A673 (cell line): ENCODE data around the gene GPR15LG. TPM values are rescaled to one million over a fixed set of nuclear protein-coding genes. Genes with fewer than 3 reads are reported as not detected.

ENCODE experiments used
- BruUV-seq: library from RNA; stranded (reverse); fragments of 400-500 nt; replicated peaks from 2 replicates; lab custom pipeline; 2021; lab: Mats Ljungman, UMichigan
- CTCF ChIA-PET: fragments of 300-600 bp; sonication (Branson Sonifier 250); formaldehyde crosslinking; loops from one replicate; lab custom pipeline; 2022; ENCODE audit warnings: antibody characterized with exemption; lab: Charles Lee
- POLR2A ChIA-PET: fragments of 300-600 bp; sonication (Branson Sonifier 250); formaldehyde crosslinking; loops from one replicate; lab custom pipeline; 2022; ENCODE audit warnings: antibody characterized with exemption; ENCODE audit not compliant: low non-redundant PET; lab: Charles Lee
- DNase-seq: peaks from one replicate; pipeline ENCODE4 v3.0.0-alpha.2; 2015; ENCODE audit warnings: low spot score
- H3K27ac ChIP-seq: fragments of 200-600 bp; sonication (generic); 2 replicates; pipeline ENCODE4 v1.5.1; 2016; ENCODE audit warnings: mixed run types, low read depth, mild to moderate bottlenecking, mixed read lengths, antibody characterized with exemption, low read length; ENCODE audit not compliant: poor library complexity, severe bottlenecking
- H3K27me3 ChIP-seq: fragments of 200-600 bp; sonication (generic); replicated peaks from 2 replicates; pipeline ENCODE4 v1.6.1; 2017; ENCODE audit warnings: mixed run types, low read depth, mild to moderate bottlenecking, mixed read lengths, antibody characterized with exemption, low read length; ENCODE audit not compliant: insufficient read depth, poor library complexity
- H3K36me3 ChIP-seq: fragments of 200-600 bp; sonication (generic); 2 replicates; pipeline ENCODE4 v1.6.1; 2016; ENCODE audit warnings: mixed run types, mild to moderate bottlenecking, mixed read lengths, antibody characterized with exemption, low read length; ENCODE audit not compliant: insufficient read depth, poor library complexity, severe bottlenecking
- H3K4me1 ChIP-seq: fragments of 200-600 bp; sonication (generic); 2 replicates; pipeline ENCODE4 v1.6.1; 2017; ENCODE audit warnings: mixed run types, mild to moderate bottlenecking, mixed read lengths, antibody characterized with exemption, low read length; ENCODE audit not compliant: insufficient read depth, poor library complexity, severe bottlenecking
- H3K4me3 ChIP-seq: fragments of 200-600 bp; sonication (generic); 2 replicates; pipeline ENCODE4 v1.5.1; 2016; ENCODE audit warnings: low read depth, mixed run types, mild to moderate bottlenecking, mixed read lengths, low read length; ENCODE audit not compliant: poor library complexity, severe bottlenecking
- H3K9me3 ChIP-seq: fragments of 200-600 bp; sonication (generic); 2 replicates; pipeline ENCODE4 v1.6.1; 2016; ENCODE audit warnings: mixed run types, low read depth, mild to moderate bottlenecking, mixed read lengths, antibody characterized with exemption, low read length; ENCODE audit not compliant: poor library complexity, severe bottlenecking
- CTCF ChIP-seq: fragments of 300-800, 200-600 bp; sonication (generic); conservative IDR thresholded peaks from 2 replicates; pipeline ENCODE4 v1.5.1; 2017; ENCODE audit warnings: low read depth, mild to moderate bottlenecking, antibody characterized with exemption, low read length, moderate library complexity, mixed read lengths
- EZH2 ChIP-seq: fragments of 200-600 bp; sonication (generic); IDR thresholded peaks from 2 replicates; pipeline ENCODE4 v1.6.1; 2017; ENCODE audit warnings: borderline replicate concordance, low read depth, mild to moderate bottlenecking, mixed read lengths, antibody characterized with exemption, low read length; ENCODE audit not compliant: poor library complexity, severe bottlenecking
- intact Hi-C: fragments of 100-400 bp; cut with micrococcal nuclease; formaldehyde crosslinking; loops from one replicate; pipeline ENCODE4 v1.10.0; 2022; ENCODE audit not compliant: unreplicated experiment
- total RNA-seq: library from RNA; stranded (reverse); gene quantifications from 2 replicates; pipeline ENCODE4 v1.2.3, GENCODE V29; 2021

Gene GPR15LG
- total RNA-seq, 1 experiment from 2014 or later = not detected

DNA sequence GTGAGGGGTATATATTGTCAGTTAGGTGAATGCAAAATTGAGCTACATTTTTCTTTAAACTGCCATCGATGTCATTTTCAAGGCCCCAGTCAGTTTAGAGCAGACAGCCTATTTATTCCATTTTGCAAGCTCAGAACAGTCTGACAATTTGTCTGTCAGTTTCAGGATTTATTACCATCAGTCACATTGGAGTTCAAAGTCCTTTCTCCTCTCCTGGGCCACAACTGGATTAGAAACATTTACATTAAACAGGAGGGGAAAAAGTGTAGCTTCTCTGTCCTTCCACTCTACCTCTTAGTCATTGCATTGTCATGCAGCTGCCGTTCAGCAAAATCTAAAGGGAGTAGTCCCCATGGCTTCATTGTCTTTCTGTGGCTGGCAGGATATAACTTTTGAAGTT is 37.8 kb upstream of the GPR15LG start:
- Histone ChIP-seq H3K4me1 (peaks cover 4% of the 10 kb centered on the region), H3K4me3 (no peak overlapping the region), H3K9me3 (no peaks in the 10 kb centered on the region), H3K27me3 (no peaks in the 10 kb centered on the region), H3K36me3 (no peaks in the 10 kb centered on the region), H3K27ac (no peak overlapping the region)
- no TSS peak for BruUV-seq
- ChIA-PET CTCF (no interaction called here), POLR2A (no interaction called here)
- intact Hi-C loops = no loop called here
- no peak for DNase-seq
- TF ChIP-seq CTCF = no peak

GRCh38 chr10:84137811-84138210 is 35.8 kb upstream of the GPR15LG start:
- intact Hi-C loops = no loop called here
- H3K27ac ChIP-seq = no peak overlapping the region
- CTCF ChIA-PET = no interaction called here
- BruUV-seq = no TSS peak
- peaks cover 7% of the 10 kb centered on the region for H3K4me1 ChIP-seq
- TF ChIP-seq CTCF (no peak), EZH2 (no peak)
- POLR2A ChIA-PET = no interaction called here
- H3K4me3 ChIP-seq = no peak overlapping the region
- DNase-seq = no peak
- no peaks in the 10 kb centered on the region for H3K9me3 ChIP-seq
- no peaks in the 10 kb centered on the region for H3K27me3 ChIP-seq
- H3K36me3 ChIP-seq = peaks cover 5% of the 10 kb centered on the region

- no peak for DNase-seq
- Histone ChIP-seq H3K27ac (peak overlapping the region; percentile 95), H3K4me3 (peak overlapping the region; percentile 82), H3K9me3 (no peaks in the 10 kb centered on the region), H3K27me3 (no peaks in the 10 kb centered on the region), H3K36me3 (peaks cover 13% of the 10 kb centered on the region), H3K4me1 (peaks cover 7% of the 10 kb centered on the region)
- TSS peak; percentile 100 for BruUV-seq
- TF ChIP-seq EZH2 (no peak), CTCF (no peak)
- intact Hi-C loops = no loop called here
- POLR2A ChIA-PET = interaction anchor here (0.6 kb wide), 1 partner anchor 1665 kb away, joined by 3 read pairs; no protein-coding TSS in a partner anchor
- CTCF ChIA-PET = no interaction called here
Observed at GRCh38 chr10:84138478-84139125, 35.0 kb upstream of the GPR15LG start.
